ENCODE measurements around the gene DEPP1. TPM values are rescaled to one million over a fixed set of nuclear protein-coding genes. Genes with fewer than 3 reads are reported as not detected.

Gene DEPP1
- total and polyA plus RNA-seq, 7 donors, result 16.0 to 294 (median 53.7) TPM

- Histone ChIP-seq H3K4me3 (no peak overlapping the region), H3K27me3 (no peaks in the 10 kb centered on the region), H3K27ac (peak overlapping the region in 2 of 4 donors; percentile 43 to 53), H3K9me3 (no peaks in the 10 kb centered on the region), H3K36me3 (peaks cover 0 to 6% (median 0%) of the 10 kb centered on the region in 4 donors), H3K4me1 (peaks cover 0 to 31% (median 21%) of the 10 kb centered on the region in 4 donors)
- intact Hi-C loops (cut with DNase I), result no loop called here
- DNase-seq, result no peak
- TF ChIP-seq POLR2A (IDR thresholded peaks at IDR 0.05) (no peak), EP300 (IDR thresholded peaks at IDR 0.05) (no peak), POLR2AphosphoS5 (IDR thresholded peaks at IDR 0.05) (no peak), CTCF (IDR thresholded peaks at IDR 0.05) (no peak)
Measured at GRCh38 chr10:44954962-44955361, 23.6 kb downstream of the DEPP1 start.

DNA sequence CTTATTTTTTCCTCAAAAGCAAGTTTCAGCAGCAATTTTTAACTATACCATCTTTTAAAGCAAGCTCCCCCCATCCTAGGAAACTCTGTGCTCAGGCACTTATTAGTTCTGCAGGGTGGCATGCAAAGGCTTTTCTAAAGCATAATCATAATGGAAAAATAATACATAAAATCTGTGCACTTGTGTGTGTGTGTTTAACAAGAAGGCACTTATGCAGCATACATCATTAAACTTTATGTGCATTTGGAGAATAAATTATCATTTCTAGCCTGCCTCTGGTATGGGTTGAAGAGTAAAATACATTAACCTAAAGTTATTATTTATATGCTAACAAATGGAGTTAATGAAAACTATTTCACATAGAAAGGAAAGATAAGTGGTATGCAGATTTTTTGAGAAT lies 24.6 kb downstream of the DEPP1 start:
- Histone ChIP-seq H3K27ac (no peak overlapping the region), H3K36me3 (peaks cover 0 to 6% (median 0%) of the 10 kb centered on the region in 4 donors), H3K27me3 (no peaks in the 10 kb centered on the region), H3K9me3 (no peaks in the 10 kb centered on the region), H3K4me3 (no peak overlapping the region), H3K4me1 (peaks cover 0 to 28% (median 23%) of the 10 kb centered on the region in 4 donors)
- intact Hi-C loops (cut with DNase I), result no loop called here
- TF ChIP-seq EP300 (IDR thresholded peaks at IDR 0.05) (no peak), CTCF (IDR thresholded peaks at IDR 0.05) (no peak), POLR2A (IDR thresholded peaks at IDR 0.05) (no peak), POLR2AphosphoS5 (IDR thresholded peaks at IDR 0.05) (no peak)
- DNase-seq, result no peak

DNA sequence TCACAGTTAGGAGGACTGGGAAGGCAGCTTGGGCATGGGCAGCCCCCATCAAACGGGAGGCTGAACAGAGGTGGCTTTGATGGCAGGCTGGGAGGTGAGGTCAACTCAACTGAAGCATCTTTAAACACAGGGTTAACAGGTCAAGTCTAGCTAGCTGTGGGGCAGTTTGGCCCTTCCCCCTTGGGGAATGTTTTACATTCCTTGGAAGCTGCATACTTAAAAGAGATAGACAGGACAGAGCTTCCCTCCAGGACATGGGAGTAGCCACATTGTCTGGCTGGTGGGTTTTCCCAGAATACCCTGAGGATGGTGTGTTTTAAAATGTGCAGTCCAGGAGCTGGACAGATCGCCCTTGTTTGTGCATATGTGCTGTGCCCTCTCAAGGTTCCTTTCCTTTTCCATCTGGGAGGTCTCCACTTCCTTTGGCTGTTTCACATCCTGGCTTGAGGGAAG lies 25.8 kb downstream of the DEPP1 start:
- no peak for TF ChIP-seq EP300 (IDR thresholded peaks at IDR 0.05)
- no peak for TF ChIP-seq POLR2AphosphoS5 (IDR thresholded peaks at IDR 0.05)
- TF ChIP-seq POLR2A (IDR thresholded peaks at IDR 0.05), result no peak
- no peak for TF ChIP-seq CTCF (IDR thresholded peaks at IDR 0.05)
- intact Hi-C loops (cut with DNase I), result no loop called here
- H3K36me3 ChIP-seq, result peaks cover 0 to 6% (median 0%) of the 10 kb centered on the region in 4 donors
- 77 to 82% methylated on average over 2 of the region's 2 CpGs for whole genome bisulfite sequencing, 2 donors
- peak; percentile 46 for DNase-seq
- no peak overlapping the region for H3K27ac ChIP-seq
- no peaks in the 10 kb centered on the region for H3K9me3 ChIP-seq
- peaks cover 0 to 15% (median 14%) of the 10 kb centered on the region in 4 donors for H3K4me1 ChIP-seq
- H3K4me3 ChIP-seq, result no peak overlapping the region
- no peaks in the 10 kb centered on the region for H3K27me3 ChIP-seq

GRCh38 chr10:44951576-44952226 lies 26.9 kb downstream of the DEPP1 start:
- Histone ChIP-seq H3K9me3 (no peaks in the 10 kb centered on the region), H3K4me3 (no peak overlapping the region), H3K4me1 (peaks cover 0 to 14% (median 8%) of the 10 kb centered on the region in 4 donors), H3K36me3 (peaks cover 0 to 6% (median 0%) of the 10 kb centered on the region in 4 donors), H3K27ac (no peak overlapping the region), H3K27me3 (no peaks in the 10 kb centered on the region)
- TF ChIP-seq POLR2A (IDR thresholded peaks at IDR 0.05) (no peak), EP300 (IDR thresholded peaks at IDR 0.05) (no peak), POLR2AphosphoS5 (IDR thresholded peaks at IDR 0.05) (no peak), CTCF (IDR thresholded peaks at IDR 0.05) (no peak)
- DNase-seq, result peak; percentile 59
- WGBS, 2 donors, result 86 to 94% methylated on average over 7 of the region's 7 CpGs
- intact Hi-C loops (cut with DNase I), result no loop called here
